GM19023 (cell line): ENCODE measurements around the gene KRTAP10-7.
"Not testable (repeated sequence)": the region's sequence is repeated elsewhere in the genome, so short reads cannot be mapped to it uniquely, and the experiment has no call there.

Experiments
- ATAC-seq: cut with Tn5 transposase; IDR thresholded peaks from one replicate; pipeline ENCODE4 v1.9.1; 2021; ENCODE audit warnings: mild to moderate bottlenecking, moderate library complexity; ENCODE audit not compliant: unreplicated experiment

Gene KRTAP10-7

GRCh38 chr21:44627831-44628233 is 27.4 kb downstream of the KRTAP10-7 start:
- ATAC-seq = not testable (repeated sequence)

GRCh38 chr21:44628707-44629391 is 28.5 kb downstream of the KRTAP10-7 start:
- ATAC-seq = no peak

GRCh38 chr21:44630440-44630839 is 30.0 kb downstream of the KRTAP10-7 start:
- ATAC-seq = no peak

GRCh38 chr21:44632067-44632466 is 31.7 kb downstream of the KRTAP10-7 start:
- no peak for ATAC-seq

- ATAC-seq = no peak
Observed at GRCh38 chr21:44636209-44637017, 36.0 kb downstream of the KRTAP10-7 start.

GRCh38 chr21:44637018-44637850 is 36.8 kb downstream of the KRTAP10-7 start, which contains the start of gene KRTAP10-10:
TSS of gene KRTAP10-10 (plus strand) at chr21:44637356. CDS start at chr21:44637418, 62 bp downstream.
- no peak for ATAC-seq

GRCh38 chr21:44637851-44638348 is 37.5 kb downstream of the KRTAP10-7 start:
- not testable (repeated sequence) for ATAC-seq

- not testable (repeated sequence) for ATAC-seq
Observed at GRCh38 chr21:44638506-44639330, 38.3 kb downstream of the KRTAP10-7 start.

- ATAC-seq = no peak
Observed at GRCh38 chr21:44639331-44639655, 38.9 kb downstream of the KRTAP10-7 start.

GRCh38 chr21:44640761-44641160 is 40.4 kb downstream of the KRTAP10-7 start:
- no peak for ATAC-seq

GRCh38 chr21:44643741-44644310 is 43.4 kb downstream of the KRTAP10-7 start:
- no peak for ATAC-seq

- ATAC-seq = no peak
Observed at GRCh38 chr21:44644878-44645277, 44.5 kb downstream of the KRTAP10-7 start.

- ATAC-seq = not testable (repeated sequence)
Observed at GRCh38 chr21:44646366-44647221, 46.2 kb downstream of the KRTAP10-7 start, which contains the start of gene KRTAP10-11. TSS of gene KRTAP10-11 (plus strand) at chr21:44646414. CDS start at chr21:44646459, 45 bp downstream.

- no peak for ATAC-seq
Observed at GRCh38 chr21:44647222-44647552, 46.8 kb downstream of the KRTAP10-7 start.

- ATAC-seq = no peak
Observed at GRCh38 chr21:44648557-44649311, 48.3 kb downstream of the KRTAP10-7 start.

- no peak for ATAC-seq
Observed at GRCh38 chr21:44649521-44650100, 49.2 kb downstream of the KRTAP10-7 start.

- ATAC-seq = no peak
Observed at GRCh38 chr21:44650265-44650972, 50.0 kb downstream of the KRTAP10-7 start.
